ENCODE results near the gene SMARCA4. TPM values are rescaled to one million over a fixed set of nuclear protein-coding genes. Genes with fewer than 3 reads are reported as not detected.

The SMARCA4 gene
- total and polyA plus RNA-seq, 4 donors: 15.9 to 35.4 (median 22.5) TPM

DNA sequence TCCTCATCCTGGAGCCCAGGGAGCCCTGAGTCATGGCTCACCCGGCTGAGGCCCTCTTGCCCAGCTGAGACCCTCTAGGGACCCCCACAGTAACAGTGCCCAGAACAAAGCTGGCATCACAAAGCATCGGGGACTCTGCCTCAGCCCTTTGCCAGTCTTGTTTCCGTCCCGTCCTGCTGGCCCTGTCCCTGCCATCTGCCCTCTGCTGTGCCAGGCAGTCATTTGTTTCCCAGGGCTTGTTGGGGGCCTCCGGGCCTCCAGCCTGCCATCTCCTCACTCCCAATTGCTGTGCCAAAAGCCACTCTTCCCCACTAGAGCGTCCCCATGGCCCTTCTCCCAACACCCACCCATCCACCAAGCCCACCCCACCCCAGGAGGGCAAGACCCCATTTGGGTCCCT lies 64.2 kb downstream of the SMARCA4 start:
- no peaks in the 10 kb centered on the region for H3K27me3 ChIP-seq (ENCODE audit: control insufficient read depth in 4 of 4, insufficient read depth in 4 of 4, low read length in 3 of 4)
- no peak overlapping the region for H3K4me3 ChIP-seq (ENCODE audit: low read depth in 1 of 3, low read length in 3 of 3)
- H3K4me1 ChIP-seq (ENCODE audit: control insufficient read depth in 4 of 4, insufficient read depth in 4 of 4, low read length in 3 of 4): peaks cover 7 to 8% (median 8%) of the 10 kb centered on the region in 4 donors
- H3K27ac ChIP-seq (ENCODE audit: low read depth in 1 of 2, low read length in 2 of 2): no peak overlapping the region
- no peak overlapping the region for H3K9ac ChIP-seq (ENCODE audit: low read depth in 1 of 2, low read length in 2 of 2)
- no peak for DNase-seq (ENCODE audit: low spot score)
- H3K9me3 ChIP-seq (ENCODE audit: control insufficient read depth in 4 of 4, low read length in 3 of 4): no peaks in the 10 kb centered on the region
- WGBS: 96% methylated on average over 6 of the region's 6 CpGs
- TF ChIP-seq EGR1 (IDR thresholded peaks at IDR 0.05; ENCODE audit: low read depth in 2 of 2) (no peak), SP1 (IDR thresholded peaks at IDR 0.05) (no peak), REST (IDR thresholded peaks at IDR 0.05) (no peak), CTCF (IDR thresholded peaks at IDR 0.05; ENCODE audit: low read depth, low read length, missing input control) (no peak), NR2F2 (IDR thresholded peaks at IDR 0.05) (no peak), JUND (IDR thresholded peaks at IDR 0.05) (no peak), HNF4G (IDR thresholded peaks at IDR 0.05) (no peak), FOXA1 (IDR thresholded peaks at IDR 0.05) (no peak), YY1 (IDR thresholded peaks at IDR 0.05) (no peak)
- TF ChIP-seq, protein P1, sequence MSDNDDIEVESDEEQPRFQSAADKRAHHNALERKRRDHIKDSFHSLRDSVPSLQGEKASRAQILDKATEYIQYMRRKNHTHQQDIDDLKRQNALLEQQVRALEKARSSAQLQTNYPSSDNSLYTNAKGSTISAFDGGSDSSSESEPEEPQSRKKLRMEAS (IDR thresholded peaks at IDR 0.05): no peak
- H3K36me3 ChIP-seq (ENCODE audit: control insufficient read depth in 4 of 4, insufficient read depth in 3 of 4, low read depth in 1 of 4, low read length in 3 of 4): peaks cover 17 to 74% (median 31%) of the 10 kb centered on the region in 4 donors

DNA sequence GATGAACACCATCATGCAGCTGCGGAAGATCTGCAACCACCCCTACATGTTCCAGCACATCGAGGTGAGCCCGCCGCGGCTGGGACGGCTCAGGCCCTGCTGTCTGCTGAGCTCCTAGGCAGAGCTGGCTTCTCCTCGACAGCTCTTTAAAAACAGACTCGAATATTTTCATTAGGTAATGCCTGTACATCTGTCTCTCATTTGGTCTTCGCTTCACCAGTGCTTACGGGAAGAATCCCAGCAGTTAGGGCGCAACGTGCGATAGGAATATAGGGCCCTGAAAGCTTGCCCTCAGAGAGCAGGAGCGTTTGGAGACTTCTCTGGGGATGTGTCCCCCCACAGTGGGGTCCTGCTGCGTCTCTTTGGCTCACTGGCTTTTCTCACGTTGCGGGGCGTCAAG lies 64.6 kb downstream of the SMARCA4 start:
- no peak for DNase-seq (ENCODE audit: low spot score)
- WGBS: 97% methylated on average over 18 of the region's 18 CpGs
- TF ChIP-seq JUND (IDR thresholded peaks at IDR 0.05) (no peak), FOXA1 (IDR thresholded peaks at IDR 0.05) (no peak), RAD21 (IDR thresholded peaks at IDR 0.05) (no peak), SP1 (IDR thresholded peaks at IDR 0.05) (no peak), GABPA (IDR thresholded peaks at IDR 0.05 in 1 of 2, conservative IDR thresholded peaks at IDR 0.05 in 1 of 2) (no peak), RXRA (IDR thresholded peaks at IDR 0.05) (no peak)
- TF ChIP-seq, protein P2, sequence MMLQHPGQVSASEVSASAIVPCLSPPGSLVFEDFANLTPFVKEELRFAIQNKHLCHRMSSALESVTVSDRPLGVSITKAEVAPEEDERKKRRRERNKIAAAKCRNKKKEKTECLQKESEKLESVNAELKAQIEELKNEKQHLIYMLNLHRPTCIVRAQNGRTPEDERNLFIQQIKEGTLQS (IDR thresholded peaks at IDR 0.05): no peak
- Histone ChIP-seq H3K4me3 (ENCODE audit: low read depth in 1 of 3, low read length in 3 of 3) (no peak overlapping the region), H3K9ac (ENCODE audit: low read depth in 1 of 2, low read length in 2 of 2) (no peak overlapping the region), H3K4me1 (ENCODE audit: control insufficient read depth in 4 of 4, insufficient read depth in 4 of 4, low read length in 3 of 4) (peaks cover 7 to 8% (median 8%) of the 10 kb centered on the region in 4 donors), H3K9me3 (ENCODE audit: control insufficient read depth in 4 of 4, low read length in 3 of 4) (no peaks in the 10 kb centered on the region), H3K27me3 (ENCODE audit: control insufficient read depth in 4 of 4, insufficient read depth in 4 of 4, low read length in 3 of 4) (no peaks in the 10 kb centered on the region), H3K36me3 (ENCODE audit: control insufficient read depth in 4 of 4, insufficient read depth in 3 of 4, low read depth in 1 of 4, low read length in 3 of 4) (peaks cover 17 to 73% (median 32%) of the 10 kb centered on the region in 4 donors), H3K27ac (ENCODE audit: low read depth in 1 of 2, low read length in 2 of 2) (no peak overlapping the region)

Data from liver (tissue), 9 donors.